ENCODE results near the gene KIF21B. TPM values are rescaled to one million over a fixed set of nuclear protein-coding genes. Genes with fewer than 3 reads are reported as not detected.

The KIF21B gene
- total and polyA plus RNA-seq, 9 of the 15 experiments (the other 6 are each of a cell fraction or from before 2014, with no cell fraction given) = 0.46 to 13.4 (median 5.9) TPM

- TF ChIP-seq ELF2 (CRISPR knock-in tag; IDR thresholded peaks at IDR 0.05) (no peak), MXD1 (CRISPR knock-in tag; IDR thresholded peaks at IDR 0.05; ENCODE audit: borderline replicate concordance, poor library complexity, severe bottlenecking) (no peak), ZNF347 (CRISPR knock-in tag; IDR thresholded peaks at IDR 0.05; ENCODE audit: low read depth) (no peak), CHD4 (IDR thresholded peaks at IDR 0.05; ENCODE audit: insufficient read depth, insufficient replicate concordance, low read depth, low read length, poor library complexity, severe bottlenecking) (no peak), ZNF766 (CRISPR knock-in tag; conservative IDR thresholded peaks at IDR 0.05) (no peak), RB1 (IDR thresholded peaks at IDR 0.05; ENCODE audit: low read depth) (no peak)
- TF ChIP-seq, protein P1, sequence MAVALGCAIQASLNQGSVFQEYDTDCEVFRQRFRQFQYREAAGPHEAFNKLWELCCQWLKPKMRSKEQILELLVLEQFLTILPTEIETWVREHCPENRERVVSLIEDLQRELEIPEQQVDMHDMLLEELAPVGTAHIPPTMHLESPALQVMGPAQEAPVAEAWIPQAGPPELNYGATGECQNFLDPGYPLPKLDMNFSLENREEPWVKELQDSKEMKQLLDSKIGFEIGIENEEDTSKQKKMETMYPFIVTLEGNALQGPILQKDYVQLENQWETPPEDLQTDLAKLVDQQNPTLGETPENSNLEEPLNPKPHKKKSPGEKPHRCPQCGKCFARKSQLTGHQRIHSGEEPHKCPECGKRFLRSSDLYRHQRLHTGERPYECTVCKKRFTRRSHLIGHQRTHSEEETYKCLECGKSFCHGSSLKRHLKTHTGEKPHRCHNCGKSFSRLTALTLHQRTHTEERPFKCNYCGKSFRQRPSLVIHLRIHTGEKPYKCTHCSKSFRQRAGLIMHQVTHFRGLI (CRISPR knock-in tag; IDR thresholded peaks at IDR 0.05) = no peak
- Histone ChIP-seq H2AFZ (ENCODE audit: low read depth, low read length) (no peak overlapping the region), H3K4me1 (replicated peaks in 1 of 2; ENCODE audit: control insufficient read depth in 2 of 2, insufficient read depth in 2 of 2, low read length in 2 of 2) (no peaks in the 10 kb centered on the region), H3K4me2 (ENCODE audit: insufficient read depth, low read length) (no peak overlapping the region), H3K4me3 (no peak overlapping the region), H4K20me1 (replicated peaks; ENCODE audit: control insufficient read depth, insufficient read depth, low read length) (peaks cover 16% of the 10 kb centered on the region; the same call in 1 of the 2 replicates), H3K9me1 (ENCODE audit: control insufficient read depth, insufficient read depth, low read length) (no peaks in the 10 kb centered on the region), H3K9me3 (replicated peaks; ENCODE audit: control insufficient read depth, insufficient read depth, low read depth, low read length) (no peaks in the 10 kb centered on the region), H3K36me3 (ENCODE audit: control insufficient read depth, insufficient read depth, low read length) (no peaks in the 10 kb centered on the region), H3K27ac (ENCODE audit: extremely low read depth, low read depth, low read length) (no peak overlapping the region), H3K27me3 (ENCODE audit: control insufficient read depth in 2 of 2, insufficient read depth in 2 of 2, low read length in 2 of 2) (peaks cover 57 to 83% of the 10 kb centered on the region in 2 experiments), H3K79me2 (ENCODE audit: control insufficient read depth, insufficient read depth, low read length) (no peaks in the 10 kb centered on the region), H3K9ac (ENCODE audit: insufficient read depth in 1 of 2, low read depth in 2 of 2, low read length in 2 of 2) (no peak overlapping the region)
- intact Hi-C loops (cut with micrococcal nuclease) (no loop called here), in situ Hi-C loops (cut with MboI) (no loop called here)
- POLR2A ChIA-PET = no interaction called here
- ATAC-seq (peak; percentile 23; the same call in 2 of the 3 replicates), DNase-seq (ENCODE audit: extremely low read depth in 1 of 4, low spot score in 3 of 4) (no peak), FAIRE-seq (no peak)
- 8% methylated on average over 15 of the region's 15 CpGs for WGBS (ENCODE audit: insufficient coverage, low coverage, missing lambda C conversion rate)
- no TSS peak for BruUV-seq (replicated peaks)
- CTCF ChIA-PET (ENCODE audit: low intra/inter-chr PET ratio) = no interaction called here
Measured at GRCh38 chr1:200959411-200959921, 64.0 kb downstream of the KIF21B start.
